Left ventricle myocardium inferior (tissue), 1 donor: Measurements from ENCODE around the gene RPSA. TPM values are rescaled to one million over a fixed set of nuclear protein-coding genes. Genes with fewer than 3 reads are reported as not detected.

Source experiments
- DNase-seq: peaks from one replicate; pipeline ENCODE4 v3.0.0-alpha.2; 2020
- H3K27ac ChIP-seq: fragments of 200-600 bp; replicated peaks from 2 replicates; pipeline ENCODE4 v1.8.0; 2021
- H3K27me3 ChIP-seq: fragments of 200-600 bp; 2 replicates; pipeline ENCODE4 v1.8.0; 2021; ENCODE audit warnings: low read depth
- H3K36me3 ChIP-seq: fragments of 200-600 bp; 2 replicates; pipeline ENCODE4 v1.8.0; 2021
- H3K4me1 ChIP-seq: fragments of 200-600 bp; 2 replicates; pipeline ENCODE4 v1.8.0; 2021
- H3K4me3 ChIP-seq: fragments of 200-600 bp; 2 replicates; pipeline ENCODE4 v1.8.0; 2021; ENCODE audit warnings: mild to moderate bottlenecking, moderate library complexity
- H3K9me3 ChIP-seq: fragments of 200-600 bp; replicated peaks from 2 replicates; pipeline ENCODE4 v1.8.0; 2021
- intact Hi-C: fragments of 100-400 bp; cut with micrococcal nuclease; formaldehyde crosslinking; loops from one replicate; pipeline ENCODE4 v1.11.0; 2022
- total RNA-seq: library from RNA; stranded (reverse); fragmentation: NEBNext Ultra II Directional; extraction: Animal tissue kit (Norgen Biotek cat#: 25700); gene quantifications from one replicate; pipeline ENCODE4 v1.2.1, GENCODE V29; 2021
- TF ChIP-seq, protein P1 (sequence below): fragments of 200-600 bp; IDR thresholded peaks from 2 replicates; pipeline ENCODE4 v1.8.0; 2021; ENCODE audit warnings: antibody characterized with exemption, mild to moderate bottlenecking, borderline replicate concordance
- donor health status: DM: no; HTN: yes; CAD: no; lungs with severe emphysema.

RPSA gene
- total RNA-seq, 1 donor from 2014 or later = 404 TPM

DNA sequence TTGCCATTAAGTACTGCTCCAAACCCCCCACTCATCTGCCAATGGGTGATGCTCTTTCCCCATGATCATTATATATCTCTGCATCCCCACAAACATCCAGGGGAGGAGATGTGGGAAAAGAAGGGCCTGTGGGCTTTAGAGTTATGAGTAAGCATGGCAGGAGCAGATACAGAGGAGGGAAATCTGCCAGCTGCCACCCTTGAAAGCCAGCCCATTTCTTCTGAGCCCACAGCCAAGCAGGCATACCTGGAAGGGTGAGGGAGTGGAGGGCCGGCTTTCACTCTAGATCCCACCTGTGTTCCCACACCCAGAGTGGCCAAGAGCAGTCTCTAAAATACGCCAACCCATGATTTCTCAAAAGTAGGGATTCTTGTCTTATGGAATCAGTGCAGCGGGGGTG lies 25.1 kb upstream of the RPSA start:
- H3K27me3 ChIP-seq = peaks cover 16% of the 10 kb centered on the region
- TF ChIP-seq, protein P1, sequence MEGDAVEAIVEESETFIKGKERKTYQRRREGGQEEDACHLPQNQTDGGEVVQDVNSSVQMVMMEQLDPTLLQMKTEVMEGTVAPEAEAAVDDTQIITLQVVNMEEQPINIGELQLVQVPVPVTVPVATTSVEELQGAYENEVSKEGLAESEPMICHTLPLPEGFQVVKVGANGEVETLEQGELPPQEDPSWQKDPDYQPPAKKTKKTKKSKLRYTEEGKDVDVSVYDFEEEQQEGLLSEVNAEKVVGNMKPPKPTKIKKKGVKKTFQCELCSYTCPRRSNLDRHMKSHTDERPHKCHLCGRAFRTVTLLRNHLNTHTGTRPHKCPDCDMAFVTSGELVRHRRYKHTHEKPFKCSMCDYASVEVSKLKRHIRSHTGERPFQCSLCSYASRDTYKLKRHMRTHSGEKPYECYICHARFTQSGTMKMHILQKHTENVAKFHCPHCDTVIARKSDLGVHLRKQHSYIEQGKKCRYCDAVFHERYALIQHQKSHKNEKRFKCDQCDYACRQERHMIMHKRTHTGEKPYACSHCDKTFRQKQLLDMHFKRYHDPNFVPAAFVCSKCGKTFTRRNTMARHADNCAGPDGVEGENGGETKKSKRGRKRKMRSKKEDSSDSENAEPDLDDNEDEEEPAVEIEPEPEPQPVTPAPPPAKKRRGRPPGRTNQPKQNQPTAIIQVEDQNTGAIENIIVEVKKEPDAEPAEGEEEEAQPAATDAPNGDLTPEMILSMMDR = no peak
- H3K4me1 ChIP-seq = peaks cover 38% of the 10 kb centered on the region
- H3K36me3 ChIP-seq = no peaks in the 10 kb centered on the region
- no peak overlapping the region for H3K4me3 ChIP-seq
- no peak for DNase-seq
- H3K27ac ChIP-seq = no peak overlapping the region
- H3K9me3 ChIP-seq = no peaks in the 10 kb centered on the region
- intact Hi-C loops = no loop called here

DNA sequence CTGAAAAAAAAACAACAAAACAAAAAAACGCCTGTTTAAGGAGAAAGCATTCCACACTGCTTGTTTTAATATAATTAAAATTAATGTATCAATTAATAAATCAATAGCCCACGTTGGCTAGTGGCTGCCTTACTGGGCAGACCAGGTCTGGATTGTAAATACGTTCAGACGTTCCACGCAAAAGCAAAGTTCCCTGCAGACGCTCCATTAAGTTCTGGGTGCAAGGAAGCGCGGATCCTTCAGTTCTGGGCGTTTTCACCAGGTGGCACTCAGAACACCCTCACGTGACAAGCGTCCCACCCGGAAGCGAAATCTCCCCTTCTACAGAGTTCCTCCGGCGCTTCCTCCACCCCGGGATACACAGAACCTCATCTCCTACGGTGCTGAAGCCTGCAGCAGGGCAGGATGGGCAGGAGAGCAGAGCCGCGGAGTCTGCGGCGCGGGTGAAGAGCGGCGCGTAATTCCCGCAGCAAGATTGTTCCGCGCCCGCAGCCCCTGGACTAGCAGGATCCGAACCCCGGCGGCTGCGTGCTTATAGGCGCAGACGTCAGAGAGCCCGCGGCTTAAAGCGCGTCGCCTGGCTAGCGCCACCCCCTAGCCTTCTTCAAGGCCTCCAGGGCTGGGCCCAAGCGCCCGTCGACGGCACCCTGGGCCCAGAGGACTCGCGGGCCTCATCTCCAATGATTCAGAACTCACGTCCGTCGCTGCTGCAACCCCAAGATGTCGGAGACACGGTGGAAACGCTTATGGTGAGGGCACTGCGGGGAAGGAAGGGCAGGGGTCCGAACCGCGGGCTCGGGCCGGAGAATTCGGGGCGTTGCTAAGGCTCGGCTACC lies 23.3 kb upstream of the RPSA start, which contains the start of gene SLC25A38:
SLC25A38 (plus strand) TSS at position 326 of the 836 bp plus-strand sequence; CDS start at position 681, 355 bp downstream.
- DNase-seq = peak; percentile 67
- TF ChIP-seq, protein P1 = peak; percentile 30
- Histone ChIP-seq H3K27ac (peak within 1 kb of the TSS; percentile 96), H3K4me1 (peaks cover 54% of the 10 kb centered on the region), H3K9me3 (no peaks in the 10 kb centered on the region), H3K4me3 (peak within 1 kb of the TSS; percentile 98), H3K36me3 (no peaks in the 10 kb centered on the region), H3K27me3 (no peaks in the 10 kb centered on the region)
- intact Hi-C loops = no loop called here

DNA sequence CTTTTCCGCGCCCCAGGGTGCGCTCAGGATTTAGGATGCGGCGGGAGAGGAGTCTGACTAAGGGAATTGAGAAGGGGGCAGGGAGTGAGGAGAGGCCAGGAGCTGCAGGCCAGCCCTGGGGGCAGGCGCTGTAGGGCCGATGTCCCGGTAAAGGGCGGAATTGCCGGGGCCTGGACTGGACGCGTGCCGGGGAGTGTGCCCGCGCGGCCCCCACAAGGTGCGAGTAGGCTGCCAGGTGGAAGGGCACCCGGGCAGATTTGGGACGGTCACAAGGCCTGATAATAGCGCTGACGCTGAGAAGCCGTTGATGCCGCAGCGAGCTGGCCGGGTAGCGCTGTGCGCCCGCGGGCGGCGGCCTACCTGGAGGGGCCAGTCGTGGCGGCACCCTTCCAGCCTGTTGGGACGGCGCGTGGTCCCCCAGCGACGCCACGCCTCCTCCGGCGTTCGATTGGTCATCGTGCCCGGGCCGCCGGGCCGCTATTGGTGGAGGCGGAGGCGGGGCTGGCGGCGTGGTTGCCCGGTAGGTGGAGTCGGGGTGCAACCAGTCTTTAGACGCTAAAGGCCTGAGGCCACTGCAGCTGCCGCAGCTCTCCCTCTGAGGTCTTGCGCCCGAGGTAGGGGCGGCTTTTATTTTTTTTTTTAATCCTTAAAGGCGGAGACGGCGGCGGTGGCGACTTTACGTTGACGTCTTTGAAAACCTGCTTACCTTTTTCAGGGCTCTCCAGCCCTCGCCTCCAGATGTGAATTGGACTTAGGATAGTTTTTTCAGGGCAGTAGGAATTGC lies 22.4 kb upstream of the RPSA start:
- Histone ChIP-seq H3K4me1 (peaks cover 54% of the 10 kb centered on the region), H3K27me3 (no peaks in the 10 kb centered on the region), H3K36me3 (no peaks in the 10 kb centered on the region), H3K4me3 (peak overlapping the region; percentile 98), H3K27ac (peak overlapping the region; percentile 96), H3K9me3 (no peaks in the 10 kb centered on the region)
- DNase-seq = peak; percentile 97
- intact Hi-C loops = no loop called here
- TF ChIP-seq, protein P1 = peak; percentile 46

DNA sequence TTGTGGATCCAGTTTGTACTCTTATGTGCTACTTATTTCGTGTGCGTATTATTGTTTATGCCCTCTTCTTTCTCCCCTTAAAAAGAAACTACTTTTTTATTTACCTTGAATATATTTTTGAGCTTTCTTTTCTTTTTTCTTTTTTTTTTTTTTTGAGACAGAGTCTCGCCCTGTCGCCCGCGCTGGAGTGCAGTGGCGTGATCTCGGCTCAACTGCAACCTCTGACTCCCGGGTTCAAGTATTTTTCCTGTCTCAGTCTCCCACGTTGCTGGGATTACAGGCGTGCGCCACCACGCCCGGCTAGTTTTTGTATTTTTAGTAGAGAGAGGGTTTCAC lies 21.9 kb upstream of the RPSA start:
- peaks cover 54% of the 10 kb centered on the region for H3K4me1 ChIP-seq
- TF ChIP-seq, protein P1 = no peak
- H3K4me3 ChIP-seq = peak overlapping the region; percentile 98
- no peaks in the 10 kb centered on the region for H3K27me3 ChIP-seq
- intact Hi-C loops = no loop called here
- DNase-seq = no peak
- peaks cover 3% of the 10 kb centered on the region for H3K36me3 ChIP-seq
- H3K27ac ChIP-seq = peak overlapping the region; percentile 96
- no peaks in the 10 kb centered on the region for H3K9me3 ChIP-seq

DNA sequence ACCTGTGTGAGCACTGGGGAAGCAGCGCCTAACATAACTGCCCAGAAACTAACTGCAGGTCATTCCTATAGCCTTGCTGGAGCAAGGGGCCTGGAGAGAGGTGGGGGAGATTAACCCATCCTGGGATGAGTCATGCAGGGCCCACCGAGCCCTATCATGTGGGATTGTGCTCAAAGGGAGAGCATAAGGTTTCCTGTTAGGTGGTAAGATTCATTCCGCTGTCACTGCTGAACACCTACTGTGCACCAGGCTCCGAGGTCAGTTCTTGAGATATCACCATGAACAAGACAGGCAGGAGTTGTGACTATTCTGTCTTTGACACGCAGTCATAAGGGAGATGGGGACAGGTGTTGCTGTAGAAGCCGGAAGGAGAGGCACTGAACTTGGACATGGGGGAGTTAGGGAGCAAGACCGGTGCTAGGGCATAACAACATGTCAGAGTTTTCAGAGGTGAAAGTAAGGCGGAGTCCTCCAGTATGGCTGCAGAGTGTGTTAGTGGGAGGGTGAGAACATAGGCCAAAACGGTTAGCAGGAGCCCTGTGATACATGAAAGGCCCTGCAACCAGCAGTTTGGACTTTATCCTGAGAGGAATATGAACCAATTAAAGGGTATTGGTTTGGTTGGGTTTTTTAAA lies 20.9 kb upstream of the RPSA start:
- Histone ChIP-seq H3K36me3 (peaks cover 12% of the 10 kb centered on the region), H3K9me3 (no peaks in the 10 kb centered on the region), H3K27ac (no peak overlapping the region), H3K4me1 (peaks cover 54% of the 10 kb centered on the region), H3K27me3 (no peaks in the 10 kb centered on the region), H3K4me3 (no peak overlapping the region)
- intact Hi-C loops = no loop called here
- TF ChIP-seq, protein P1 = no peak
- DNase-seq = no peak
